Colon (tissue), 2 donors: ENCODE data around the gene KAZN.

Source experiments
- FAIRE-seq: peaks from 2 replicates; lab custom pipeline; 2012; peaks lifted over from hg19 to GRCh38; lab: Jason Lieb, UNC
- donor health status: control.
- donor health status: control.

The KAZN gene

GRCh38 chr1:14647777-14648176 is 49.3 kb downstream of the KAZN start:
- no peak for FAIRE-seq

- no peak for FAIRE-seq
Observed at GRCh38 chr1:14648391-14648790, 49.9 kb downstream of the KAZN start.

GRCh38 chr1:14648896-14649855 is 50.7 kb downstream of the KAZN start:
- no peak for FAIRE-seq

DNA sequence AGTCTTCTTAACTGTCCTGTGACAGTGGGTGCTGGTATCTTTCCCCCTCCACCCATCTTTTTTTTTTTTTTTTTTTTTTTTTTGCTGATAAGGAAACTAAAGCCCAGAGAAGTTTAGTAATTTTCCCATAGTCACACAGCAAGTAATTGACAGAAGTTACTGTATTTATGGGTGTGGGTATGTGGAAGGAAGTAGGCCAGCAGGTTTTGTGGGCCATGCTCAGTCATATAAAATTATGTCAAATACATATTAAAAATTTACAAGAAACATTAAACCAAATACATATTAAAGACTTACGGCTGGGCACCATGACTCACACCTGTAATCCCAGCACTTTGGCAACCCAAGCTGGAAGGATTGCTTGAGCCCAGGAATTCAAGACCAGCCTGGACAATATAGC is 51.5 kb downstream of the KAZN start:
- FAIRE-seq: no peak

DNA sequence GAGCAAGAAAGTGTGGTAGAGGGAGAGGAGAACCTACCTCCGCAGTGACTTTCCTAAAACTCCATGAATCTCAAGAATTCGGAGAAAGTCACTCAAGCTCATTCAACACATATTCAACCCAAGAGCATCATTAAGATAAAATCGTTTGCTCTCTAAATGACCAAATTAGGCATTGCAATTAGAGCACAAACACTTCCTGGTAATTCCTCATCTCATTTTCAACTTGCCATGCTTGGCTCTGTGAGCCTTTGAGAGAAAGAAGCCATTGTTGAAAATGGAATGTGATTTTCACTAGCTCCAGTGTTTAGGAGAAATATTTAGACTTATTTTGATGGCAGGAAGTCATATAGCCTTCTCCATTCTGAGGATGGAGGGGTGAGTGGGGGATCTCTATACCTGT is 52.5 kb downstream of the KAZN start:
- FAIRE-seq: no peak

GRCh38 chr1:14652840-14653239 is 54.4 kb downstream of the KAZN start:
- no peak for FAIRE-seq

GRCh38 chr1:14653461-14653960 is 55.0 kb downstream of the KAZN start:
- FAIRE-seq: no peak

DNA sequence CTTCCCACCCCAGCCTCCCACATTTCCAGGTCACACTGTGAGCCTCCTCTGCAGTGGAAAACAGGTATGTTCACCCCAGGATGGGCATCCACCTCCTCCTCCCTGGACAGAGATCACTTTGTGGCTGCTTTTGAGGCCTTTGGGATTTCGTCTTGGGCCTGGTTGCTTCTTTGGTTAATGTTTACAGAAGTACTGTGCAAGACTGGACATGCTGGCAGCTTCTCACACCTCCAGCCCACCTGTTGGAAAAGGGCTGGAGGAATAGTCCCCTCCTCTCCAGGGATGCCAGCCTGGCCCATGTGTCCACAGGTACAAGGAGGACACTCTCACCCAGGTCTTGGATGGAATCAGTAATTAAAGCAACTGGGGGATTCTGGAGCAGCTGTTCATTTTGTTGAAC is 56.1 kb downstream of the KAZN start:
- FAIRE-seq: no peak

- FAIRE-seq: no peak
Observed at GRCh38 chr1:14655385-14655784, 56.9 kb downstream of the KAZN start.

DNA sequence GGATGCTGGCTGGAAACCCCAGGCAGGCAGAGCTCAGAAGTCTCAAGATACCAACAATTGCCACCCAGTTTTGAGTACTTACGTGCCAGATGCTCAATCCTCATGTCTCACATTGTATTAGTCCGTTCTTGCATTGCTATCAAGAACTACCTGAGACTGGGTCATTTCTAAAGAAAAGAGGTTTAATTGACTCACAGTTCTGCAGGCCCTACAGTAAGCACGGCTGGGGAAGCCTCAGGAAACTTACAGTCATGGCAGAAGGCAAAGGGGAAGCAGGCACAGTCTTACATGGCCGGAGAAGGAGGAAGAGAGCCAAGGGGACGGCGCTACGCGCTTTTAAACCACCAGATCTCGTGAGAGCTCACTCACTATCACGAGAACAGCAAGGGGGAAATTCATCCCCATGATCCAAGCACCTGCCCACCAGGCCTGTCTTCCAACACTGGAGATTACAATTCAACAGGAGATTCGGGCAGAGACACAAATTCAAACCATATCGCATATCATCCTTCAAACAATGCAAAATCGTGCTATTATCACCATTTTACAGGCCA is 58.0 kb downstream of the KAZN start:
- FAIRE-seq: no peak

GRCh38 chr1:14658642-14659041 is 60.2 kb downstream of the KAZN start:
- no peak for FAIRE-seq

DNA sequence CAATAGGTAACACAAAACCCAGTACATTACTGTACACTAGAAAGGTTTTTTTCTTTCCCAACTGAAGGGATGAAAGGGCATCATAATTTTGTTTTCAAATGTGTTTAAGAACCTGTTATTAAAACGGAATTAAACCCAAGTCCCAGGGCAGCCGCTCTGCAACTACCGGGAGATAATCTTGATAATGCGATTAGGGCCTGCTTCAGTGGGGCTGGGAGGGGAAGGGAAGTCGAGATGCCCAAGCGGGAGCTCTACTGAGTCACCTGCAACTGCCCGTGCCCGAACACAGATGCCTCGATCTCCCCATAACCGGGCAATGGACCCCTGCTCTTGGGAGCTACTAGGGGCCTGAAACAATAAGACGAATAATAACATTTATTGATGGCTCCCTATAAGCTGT is 61.4 kb downstream of the KAZN start:
- no peak for FAIRE-seq

- FAIRE-seq: no peak
Observed at GRCh38 chr1:14660801-14661200, 62.3 kb downstream of the KAZN start.

DNA sequence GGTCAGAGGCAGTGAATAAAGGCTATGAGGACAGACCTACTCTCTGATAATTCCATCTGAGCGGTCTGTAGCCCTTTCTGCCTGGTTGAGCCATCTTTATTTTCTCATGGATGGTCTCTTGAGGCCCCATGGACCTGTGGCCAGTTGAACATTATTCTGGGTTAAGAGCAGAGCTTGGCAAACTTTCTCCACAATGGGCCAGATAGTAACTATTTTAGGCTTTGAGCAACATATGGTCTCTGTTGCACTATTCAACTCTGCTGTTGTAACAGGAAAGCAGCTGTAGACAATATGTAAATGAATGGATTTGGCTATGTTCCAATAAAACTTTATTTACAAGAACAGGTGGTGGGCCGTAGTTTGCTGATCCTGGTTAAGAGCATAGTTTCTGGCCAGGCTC is 62.7 kb downstream of the KAZN start:
- no peak for FAIRE-seq

GRCh38 chr1:14662116-14662515 is 63.6 kb downstream of the KAZN start:
- FAIRE-seq: no peak

DNA sequence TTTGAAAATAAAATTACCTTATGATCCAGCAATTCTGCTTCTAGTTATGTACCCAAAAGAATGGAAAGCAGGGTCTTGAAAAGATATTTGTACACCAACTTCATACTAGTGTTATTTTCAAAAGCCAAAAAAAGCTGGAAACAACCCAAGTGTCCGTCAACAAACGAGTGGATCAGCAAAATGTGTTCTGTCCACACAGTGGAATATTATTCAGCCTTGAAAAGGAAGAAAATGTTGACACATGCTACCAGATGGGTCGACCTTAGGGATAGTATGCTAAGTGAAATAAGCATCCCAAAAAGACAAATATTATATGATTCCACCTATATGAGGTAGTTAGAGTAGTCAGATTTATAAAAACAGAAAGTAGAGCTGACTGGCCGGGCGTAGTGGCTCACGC is 65.3 kb downstream of the KAZN start:
- FAIRE-seq: no peak

GRCh38 chr1:14666373-14666772 is 67.9 kb downstream of the KAZN start:
- FAIRE-seq: no peak

DNA sequence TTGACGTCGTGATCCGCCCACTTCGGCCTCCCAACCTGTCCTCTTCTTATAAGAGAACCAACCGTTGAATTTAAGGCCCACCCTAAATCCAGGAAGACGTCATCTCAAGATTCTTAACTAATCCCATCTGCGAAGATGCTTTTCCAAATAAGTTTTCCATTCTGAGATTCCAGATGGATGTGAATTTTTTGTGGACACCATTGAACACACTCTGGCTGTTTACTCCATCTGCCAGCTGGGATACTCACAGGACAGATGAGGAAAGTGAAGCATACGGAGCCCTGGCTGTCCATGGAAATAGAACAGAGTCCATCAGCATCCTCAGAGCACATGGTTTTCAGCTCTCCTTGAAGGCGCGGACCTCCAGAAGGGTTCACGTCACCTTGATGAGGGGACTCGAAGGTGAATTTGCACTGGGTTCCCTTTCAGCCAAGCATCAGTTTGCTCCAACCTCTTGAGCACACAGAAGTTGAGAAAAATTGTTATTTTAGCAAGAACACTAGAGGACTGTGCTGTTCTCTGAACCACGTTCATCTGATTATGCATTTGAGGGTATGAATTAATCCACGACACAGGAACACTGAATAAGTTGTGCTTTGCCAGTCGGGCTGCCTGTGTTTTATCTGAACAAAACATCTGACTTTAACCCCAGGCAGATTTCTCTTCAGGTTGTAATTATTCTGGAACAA is 68.6 kb downstream of the KAZN start:
- no peak for FAIRE-seq

DNA sequence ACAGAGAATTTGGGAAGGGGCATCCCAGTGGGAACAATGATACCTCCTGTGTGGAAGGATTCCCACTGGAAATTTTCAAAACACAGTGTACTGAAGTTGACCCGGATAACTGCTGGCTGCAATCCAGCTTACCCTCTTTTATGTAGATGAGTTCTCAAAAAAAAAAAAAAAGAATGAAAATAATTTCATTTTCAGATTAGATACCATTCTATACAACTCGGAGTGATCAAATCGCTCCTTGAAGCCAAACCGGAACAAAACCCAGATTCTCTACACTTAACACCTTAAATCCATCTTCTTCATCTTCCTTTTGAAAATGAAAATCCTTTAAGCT is 69.1 kb downstream of the KAZN start:
- FAIRE-seq: no peak

- no peak for FAIRE-seq
Observed at GRCh38 chr1:14668538-14668937, 70.1 kb downstream of the KAZN start.

DNA sequence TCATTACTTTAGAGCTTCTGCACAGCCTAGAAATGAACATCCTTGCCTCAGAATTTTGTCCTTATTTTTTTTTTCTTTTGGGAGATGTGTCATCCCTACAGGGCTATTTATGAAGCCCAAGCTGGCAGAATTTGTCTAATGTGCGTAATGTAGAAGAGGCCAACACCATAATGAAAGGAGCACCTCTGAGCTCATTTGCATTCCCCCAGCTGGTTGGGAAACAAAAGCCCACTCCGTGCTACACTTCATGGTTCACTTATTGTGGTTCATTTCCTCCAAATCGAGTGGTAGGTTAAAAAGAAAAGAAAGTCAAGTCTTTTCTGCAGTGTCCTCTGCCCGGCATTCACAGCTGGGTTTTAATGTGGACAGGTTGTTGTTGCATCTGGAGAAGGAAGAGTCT is 73.5 kb downstream of the KAZN start:
- no peak for FAIRE-seq

- FAIRE-seq: no peak
Observed at GRCh38 chr1:14674030-14674429, 75.5 kb downstream of the KAZN start.

DNA sequence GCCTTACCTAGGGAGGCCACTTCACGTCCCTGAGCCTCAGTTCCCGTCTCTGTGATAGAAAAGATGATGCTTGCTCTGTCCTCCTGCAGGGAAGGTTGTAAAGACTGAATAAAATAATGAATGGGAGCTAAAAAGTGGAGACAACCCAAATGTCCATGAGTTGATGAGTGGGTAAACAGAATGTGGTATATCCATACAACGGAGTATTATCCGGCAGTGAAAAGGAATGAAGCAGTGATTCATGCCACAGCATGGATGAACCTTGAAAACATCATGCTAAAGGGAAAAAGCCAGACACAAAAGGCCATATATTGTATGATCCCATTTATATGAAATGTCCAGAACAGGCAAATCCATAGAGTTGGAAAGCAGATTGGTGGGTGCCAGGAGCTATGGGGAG is 77.9 kb downstream of the KAZN start:
- no peak for FAIRE-seq
